ENCODE results near the gene PDCD6IP.

Gene PDCD6IP

DNA sequence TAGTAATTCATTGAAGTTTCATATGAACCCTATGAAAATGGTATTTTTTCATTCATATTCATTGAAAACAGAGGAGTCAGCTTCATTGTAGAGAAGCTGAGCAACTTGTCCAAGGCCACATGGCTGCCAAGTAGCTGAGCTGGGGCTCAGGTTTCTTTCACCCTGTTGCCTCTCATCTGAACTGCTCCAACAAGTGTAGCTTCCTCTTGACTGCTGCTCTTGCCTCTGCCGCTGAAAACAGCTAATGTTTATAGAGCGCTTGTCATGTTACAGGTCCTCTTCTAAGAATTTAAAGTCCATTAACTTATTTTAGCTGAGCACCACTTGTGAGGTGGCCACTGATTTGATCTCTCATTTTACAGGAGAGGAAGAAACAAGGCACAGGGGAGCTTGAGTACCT is 81.1 kb downstream of the PDCD6IP start:
- no peak overlapping the region for H3K9ac ChIP-seq (ENCODE audit: low read depth, low read length)
- 88% methylated on average over 2 of the region's 2 CpGs for WGBS
- no peaks in the 10 kb centered on the region for H3K36me3 ChIP-seq (ENCODE audit: insufficient read depth, low read length)
- no peak overlapping the region for H3K4me3 ChIP-seq (ENCODE audit: low read length)
- peaks cover 18% of the 10 kb centered on the region for H3K4me1 ChIP-seq (ENCODE audit: insufficient read depth, low read length)
- H3K27me3 ChIP-seq (ENCODE audit: insufficient read depth, low read length), result no peaks in the 10 kb centered on the region
- peak overlapping the region; percentile 63; the same call in 1 of the 2 replicates for H3K27ac ChIP-seq (ENCODE audit: low read depth, low read length)
- no peaks in the 10 kb centered on the region for H3K9me3 ChIP-seq (ENCODE audit: insufficient read depth, low read depth, low read length)

DNA sequence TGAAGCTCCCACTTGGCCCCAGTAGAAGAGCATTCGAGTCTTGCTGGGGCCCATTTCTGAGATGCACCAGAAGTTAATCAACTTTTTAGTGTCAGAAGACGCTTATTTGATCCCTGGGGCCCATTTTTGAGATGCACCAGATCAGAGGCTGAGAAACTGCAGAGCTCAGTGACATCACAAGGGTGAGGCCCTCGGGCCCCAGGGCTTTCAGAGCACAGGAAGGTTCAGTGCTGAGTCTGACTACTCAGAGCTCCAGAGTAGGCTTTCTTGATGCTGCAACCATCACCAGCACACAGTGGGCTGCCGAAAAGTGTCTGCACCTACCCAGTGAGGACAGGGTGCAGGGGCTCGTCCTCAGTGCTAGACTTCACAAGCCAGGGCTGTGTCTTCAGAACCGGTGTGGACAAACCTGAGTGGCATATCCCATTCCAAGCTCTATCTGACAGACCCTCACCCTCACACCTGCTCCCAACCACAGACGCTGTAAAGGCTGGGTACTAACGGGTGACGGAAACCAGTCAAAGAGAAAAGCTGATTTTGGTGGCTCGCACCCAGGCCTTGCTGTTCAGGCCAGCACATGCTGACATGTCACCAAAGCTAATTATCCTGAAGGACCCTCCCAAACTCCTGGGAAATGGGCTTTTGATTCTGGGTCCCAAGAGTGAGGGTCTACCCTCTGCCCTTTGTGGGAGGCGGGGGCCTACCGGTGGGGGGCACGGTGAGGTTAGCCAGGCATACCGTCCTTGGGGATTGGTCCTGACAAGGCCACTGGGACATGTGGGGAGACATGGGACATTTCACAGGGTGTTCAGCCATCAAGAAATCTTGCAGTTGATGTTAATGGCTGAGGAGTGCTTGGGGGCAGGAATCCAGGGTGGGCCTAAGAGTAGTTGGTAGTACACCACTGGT is 83.0 kb downstream of the PDCD6IP start:
- WGBS, result 93% methylated on average over 14 of the region's 14 CpGs
- H3K4me3 ChIP-seq (ENCODE audit: low read length), result no peak overlapping the region

DNA sequence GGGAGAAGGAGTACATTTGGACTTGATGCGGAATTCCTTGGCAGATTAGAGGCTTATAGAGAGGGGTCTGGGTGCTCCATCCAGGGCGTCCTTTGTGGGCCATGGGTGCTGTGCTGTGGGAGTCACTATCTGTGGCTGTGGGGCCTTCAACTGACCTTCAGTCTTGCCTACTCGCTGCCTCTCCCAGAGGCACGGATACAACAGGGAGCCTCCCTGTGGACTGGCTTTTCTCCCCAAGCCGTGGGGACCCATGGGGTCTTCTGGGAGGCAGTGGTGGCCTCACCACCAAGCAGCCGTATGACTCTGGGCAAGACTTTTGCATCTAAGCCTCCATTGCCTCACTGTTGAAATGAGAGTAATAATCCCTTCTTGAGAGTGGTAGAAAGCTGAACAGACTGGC is 83.9 kb downstream of the PDCD6IP start:
- Histone ChIP-seq H3K36me3 (ENCODE audit: insufficient read depth, low read length) (no peaks in the 10 kb centered on the region), H3K4me1 (ENCODE audit: insufficient read depth, low read length) (peaks cover 18% of the 10 kb centered on the region), H3K27me3 (ENCODE audit: insufficient read depth, low read length) (no peaks in the 10 kb centered on the region), H3K9me3 (ENCODE audit: insufficient read depth, low read depth, low read length) (no peaks in the 10 kb centered on the region), H3K27ac (ENCODE audit: low read depth, low read length) (no peak overlapping the region), H3K4me3 (ENCODE audit: low read length) (no peak overlapping the region), H3K9ac (ENCODE audit: low read depth, low read length) (no peak overlapping the region)
- WGBS, result 90% methylated on average over 6 of the region's 6 CpGs

More for the DNA sequence above, 83.0 kb downstream of the PDCD6IP start:
- H3K27ac ChIP-seq (ENCODE audit: low read depth, low read length), result no peak overlapping the region
- peaks cover 18% of the 10 kb centered on the region for H3K4me1 ChIP-seq (ENCODE audit: insufficient read depth, low read length)
- no peak overlapping the region for H3K9ac ChIP-seq (ENCODE audit: low read depth, low read length)
- no peaks in the 10 kb centered on the region for H3K36me3 ChIP-seq (ENCODE audit: insufficient read depth, low read length)
- H3K9me3 ChIP-seq (ENCODE audit: insufficient read depth, low read depth, low read length), result no peaks in the 10 kb centered on the region
- H3K27me3 ChIP-seq (ENCODE audit: insufficient read depth, low read length), result no peaks in the 10 kb centered on the region

DNA sequence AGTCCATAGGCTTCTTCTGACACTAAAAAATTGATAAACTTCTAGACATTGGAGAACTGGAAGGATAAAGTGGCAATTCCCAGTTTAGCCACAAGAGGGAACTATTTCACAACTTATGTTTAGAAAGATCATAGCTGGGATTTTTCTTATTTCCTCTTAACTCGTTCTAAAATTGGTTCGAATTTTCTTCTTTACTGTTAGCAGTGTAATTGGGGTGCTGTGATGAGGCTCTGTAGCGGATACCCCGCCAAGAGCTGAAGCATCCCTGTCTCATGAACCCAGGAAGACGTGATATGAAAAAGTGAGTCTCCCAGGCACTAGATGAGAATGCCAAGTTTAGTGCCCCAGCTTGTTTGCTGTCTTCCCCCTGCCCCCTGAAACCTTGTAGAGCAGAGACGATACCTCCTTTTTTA is 85.1 kb downstream of the PDCD6IP start:
- no peak overlapping the region for H3K9ac ChIP-seq (ENCODE audit: low read depth, low read length)

DNA sequence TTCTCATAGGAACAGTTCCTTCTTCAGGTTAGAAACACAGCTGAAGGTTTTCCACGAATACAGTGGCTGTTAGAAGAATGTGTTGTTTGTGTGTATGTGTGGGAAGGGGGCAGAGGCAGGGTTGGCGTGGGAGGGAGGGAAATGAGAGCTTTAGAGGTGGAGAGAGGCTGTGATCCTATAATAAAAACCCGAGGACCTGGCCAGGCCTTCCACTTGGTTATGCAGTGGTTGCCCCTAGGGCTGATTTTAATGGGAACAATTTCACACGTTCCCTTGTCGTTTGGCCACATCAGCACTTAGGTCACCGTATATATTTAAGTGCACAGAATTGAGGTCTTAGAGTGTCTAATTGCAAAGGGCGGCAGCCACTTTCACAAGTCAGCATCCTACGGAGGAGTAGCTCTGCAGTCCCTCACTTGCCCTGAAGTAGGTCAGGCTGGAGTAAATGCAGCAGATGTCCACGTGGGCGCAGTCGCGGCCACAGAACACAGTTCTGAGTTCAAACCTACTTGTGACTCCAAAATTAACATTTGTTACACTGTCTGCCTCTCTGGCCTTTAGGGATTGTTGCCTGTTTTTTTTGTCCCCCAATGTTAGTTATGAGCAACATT is 85.6 kb downstream of the PDCD6IP start:
- Histone ChIP-seq H3K9ac (ENCODE audit: low read depth, low read length) (no peak overlapping the region), H3K27me3 (ENCODE audit: insufficient read depth, low read length) (no peaks in the 10 kb centered on the region), H3K36me3 (ENCODE audit: insufficient read depth, low read length) (no peaks in the 10 kb centered on the region), H3K27ac (ENCODE audit: low read depth, low read length) (no peak overlapping the region), H3K4me1 (ENCODE audit: insufficient read depth, low read length) (peaks cover 18% of the 10 kb centered on the region), H3K4me3 (ENCODE audit: low read length) (no peak overlapping the region), H3K9me3 (ENCODE audit: insufficient read depth, low read depth, low read length) (no peaks in the 10 kb centered on the region)
- WGBS, result 88% methylated on average over 12 of the region's 12 CpGs

More for the DNA sequence above, 85.1 kb downstream of the PDCD6IP start:
- 28% methylated on average over 6 of the region's 6 CpGs for WGBS
- H3K4me1 ChIP-seq (ENCODE audit: insufficient read depth, low read length), result peaks cover 18% of the 10 kb centered on the region
- no peak overlapping the region for H3K4me3 ChIP-seq (ENCODE audit: low read length)
- no peaks in the 10 kb centered on the region for H3K9me3 ChIP-seq (ENCODE audit: insufficient read depth, low read depth, low read length)
- no peaks in the 10 kb centered on the region for H3K36me3 ChIP-seq (ENCODE audit: insufficient read depth, low read length)
- no peak overlapping the region for H3K27ac ChIP-seq (ENCODE audit: low read depth, low read length)
- H3K27me3 ChIP-seq (ENCODE audit: insufficient read depth, low read length), result no peaks in the 10 kb centered on the region

DNA sequence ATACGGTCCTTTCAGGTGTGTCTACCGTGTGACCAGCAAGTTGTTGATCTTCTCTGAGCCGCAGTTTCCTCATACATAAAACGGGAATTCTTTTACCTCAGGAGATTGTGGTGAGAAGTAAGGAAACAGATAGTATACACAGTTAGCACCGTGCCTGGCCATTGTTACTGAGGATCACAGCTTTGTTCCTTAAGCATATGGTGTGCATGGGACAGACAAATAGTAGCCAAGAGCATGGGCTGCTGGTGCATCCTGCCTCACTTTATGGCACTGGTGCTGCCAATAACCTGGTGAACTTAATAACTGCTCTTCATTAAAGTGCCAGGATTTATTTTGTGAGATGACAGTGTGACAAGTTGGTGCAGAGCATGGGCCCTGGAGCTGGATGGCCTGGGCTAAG is 86.3 kb downstream of the PDCD6IP start:
- H3K9me3 ChIP-seq (ENCODE audit: insufficient read depth, low read depth, low read length), result no peaks in the 10 kb centered on the region
- peaks cover 16% of the 10 kb centered on the region for H3K4me1 ChIP-seq (ENCODE audit: insufficient read depth, low read length)
- H3K4me3 ChIP-seq (ENCODE audit: low read length), result no peak overlapping the region
- no peaks in the 10 kb centered on the region for H3K36me3 ChIP-seq (ENCODE audit: insufficient read depth, low read length)
- no peak overlapping the region for H3K27ac ChIP-seq (ENCODE audit: low read depth, low read length)
- no peaks in the 10 kb centered on the region for H3K27me3 ChIP-seq (ENCODE audit: insufficient read depth, low read length)
- no peak overlapping the region for H3K9ac ChIP-seq (ENCODE audit: low read depth, low read length)
- 93% methylated on average over 5 of the region's 5 CpGs for WGBS

DNA sequence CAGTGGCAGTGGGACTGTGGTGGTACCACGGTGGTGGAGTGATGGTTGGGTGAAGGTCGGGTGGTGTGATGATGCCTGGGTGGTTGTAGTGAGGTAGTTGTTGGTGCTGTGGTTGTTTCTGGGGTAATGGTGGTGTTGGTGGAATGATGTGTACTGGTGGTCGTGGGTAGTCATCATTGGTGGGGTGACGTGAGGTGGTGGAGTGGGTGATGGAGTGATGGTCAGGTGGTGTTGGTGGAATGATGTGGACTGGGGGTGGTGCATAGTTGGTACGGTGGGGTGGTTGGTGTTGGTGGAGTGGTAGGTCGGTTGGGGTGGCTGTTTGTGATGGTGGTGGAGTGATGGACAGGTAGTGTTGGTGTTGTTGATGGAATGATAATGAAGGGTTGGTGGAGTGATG is 87.1 kb downstream of the PDCD6IP start:
- Histone ChIP-seq H3K9ac (ENCODE audit: low read depth, low read length) (no peak overlapping the region), H3K4me1 (ENCODE audit: insufficient read depth, low read length) (peaks cover 9% of the 10 kb centered on the region), H3K27ac (ENCODE audit: low read depth, low read length) (no peak overlapping the region), H3K27me3 (ENCODE audit: insufficient read depth, low read length) (no peaks in the 10 kb centered on the region), H3K9me3 (ENCODE audit: insufficient read depth, low read depth, low read length) (no peaks in the 10 kb centered on the region), H3K4me3 (ENCODE audit: low read length) (no peak overlapping the region), H3K36me3 (ENCODE audit: insufficient read depth, low read length) (no peaks in the 10 kb centered on the region)
- 76% methylated on average over 6 of the region's 6 CpGs for WGBS

DNA sequence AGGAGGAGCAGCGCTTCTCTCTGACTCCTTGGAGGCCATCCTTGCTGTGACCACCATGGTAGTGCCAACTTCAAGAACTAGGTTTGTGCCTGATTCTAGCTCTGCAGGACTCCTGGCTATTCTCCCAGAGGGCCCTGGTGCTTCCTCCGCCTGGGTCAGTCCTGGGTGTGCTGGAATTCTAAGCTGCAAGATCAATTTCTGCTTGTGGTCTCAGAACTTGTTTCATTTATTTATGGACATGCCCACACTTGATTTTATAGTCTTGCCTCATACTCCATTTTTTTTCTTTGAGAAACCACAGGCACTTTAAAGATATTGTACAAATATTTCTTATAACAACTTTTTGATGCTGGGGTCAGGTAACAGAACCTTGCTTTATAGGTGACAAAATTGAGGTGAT is 87.6 kb downstream of the PDCD6IP start:
- H3K9ac ChIP-seq (ENCODE audit: low read depth, low read length), result no peak overlapping the region
- H3K27me3 ChIP-seq (ENCODE audit: insufficient read depth, low read length), result no peaks in the 10 kb centered on the region
- H3K36me3 ChIP-seq (ENCODE audit: insufficient read depth, low read length), result no peaks in the 10 kb centered on the region
- no peak overlapping the region for H3K4me3 ChIP-seq (ENCODE audit: low read length)
- H3K4me1 ChIP-seq (ENCODE audit: insufficient read depth, low read length), result peaks cover 8% of the 10 kb centered on the region; the same call in 1 of the 2 replicates
- H3K27ac ChIP-seq (ENCODE audit: low read depth, low read length), result no peak overlapping the region
- no peaks in the 10 kb centered on the region for H3K9me3 ChIP-seq (ENCODE audit: insufficient read depth, low read depth, low read length)
- 99% methylated on average over 2 of the region's 2 CpGs for WGBS

DNA sequence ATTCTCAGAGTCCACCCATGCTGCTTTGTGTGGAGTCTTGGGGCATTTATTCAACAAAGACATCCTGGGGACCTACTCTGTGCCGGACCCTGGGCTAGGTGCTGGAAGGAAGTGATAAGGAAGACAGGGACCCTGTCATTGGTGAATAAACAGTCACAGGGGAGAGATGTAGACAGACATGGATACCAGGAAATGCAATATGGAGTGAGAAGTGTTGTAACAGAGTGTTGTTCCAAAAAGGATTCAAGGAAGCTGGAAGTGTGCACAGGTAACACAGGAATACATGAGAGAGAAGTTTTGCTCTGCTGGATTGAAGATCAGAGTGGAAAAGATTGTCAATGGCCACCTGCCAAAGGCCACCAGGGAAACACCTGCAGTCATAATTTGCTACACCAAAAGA is 89.0 kb downstream of the PDCD6IP start:
- Histone ChIP-seq H3K27me3 (ENCODE audit: insufficient read depth, low read length) (no peaks in the 10 kb centered on the region), H3K27ac (ENCODE audit: low read depth, low read length) (no peak overlapping the region), H3K9ac (ENCODE audit: low read depth, low read length) (no peak overlapping the region), H3K4me3 (ENCODE audit: low read length) (no peak overlapping the region), H3K4me1 (ENCODE audit: insufficient read depth, low read length) (peaks cover 8% of the 10 kb centered on the region; the same call in 1 of the 2 replicates), H3K9me3 (ENCODE audit: insufficient read depth, low read depth, low read length) (no peaks in the 10 kb centered on the region), H3K36me3 (ENCODE audit: insufficient read depth, low read length) (no peaks in the 10 kb centered on the region)
- WGBS, result 96% methylated on average over 1 of the region's 1 CpG

DNA sequence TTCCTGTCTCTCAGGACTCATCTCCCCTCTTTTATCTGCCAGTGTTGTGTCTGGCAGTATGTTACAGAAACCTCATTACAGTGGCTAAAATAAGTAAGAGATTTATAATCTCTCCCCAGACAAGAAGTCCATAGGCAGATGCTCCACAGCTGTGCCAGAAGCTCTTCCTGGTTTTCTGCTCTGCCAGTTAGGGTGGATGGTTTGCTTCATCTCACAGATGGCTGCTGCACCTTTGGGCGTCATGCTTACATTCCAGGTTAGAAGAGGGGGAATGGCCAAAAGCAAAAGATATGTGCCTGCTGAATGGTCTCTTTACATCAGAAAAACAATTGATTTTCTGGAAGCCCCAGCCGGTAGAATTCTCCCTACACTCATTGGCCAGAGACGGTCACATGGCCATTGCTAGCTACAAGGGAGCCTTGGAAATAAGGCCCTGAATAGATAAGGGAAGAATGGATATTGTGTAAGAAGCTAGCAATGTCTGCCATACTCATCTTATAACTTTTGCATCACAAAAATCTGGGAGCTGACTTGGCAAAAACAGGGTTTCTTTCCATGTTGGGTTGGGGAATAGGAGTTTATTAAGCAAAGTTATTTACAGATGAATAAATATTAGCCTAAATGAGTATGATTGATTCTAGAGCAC is 91.1 kb downstream of the PDCD6IP start:
- Histone ChIP-seq H3K27ac (ENCODE audit: low read depth, low read length) (no peak overlapping the region), H3K36me3 (ENCODE audit: insufficient read depth, low read length) (no peaks in the 10 kb centered on the region), H3K4me1 (ENCODE audit: insufficient read depth, low read length) (0 out of 2 replicates have a peak, but pooled peaks cover 4% of the 10 kb centered on the region), H3K9me3 (ENCODE audit: insufficient read depth, low read depth, low read length) (no peaks in the 10 kb centered on the region), H3K27me3 (ENCODE audit: insufficient read depth, low read length) (no peaks in the 10 kb centered on the region), H3K9ac (ENCODE audit: low read depth, low read length) (no peak overlapping the region), H3K4me3 (ENCODE audit: low read length) (no peak overlapping the region)
- 90% methylated on average over 3 of the region's 3 CpGs for WGBS

DNA sequence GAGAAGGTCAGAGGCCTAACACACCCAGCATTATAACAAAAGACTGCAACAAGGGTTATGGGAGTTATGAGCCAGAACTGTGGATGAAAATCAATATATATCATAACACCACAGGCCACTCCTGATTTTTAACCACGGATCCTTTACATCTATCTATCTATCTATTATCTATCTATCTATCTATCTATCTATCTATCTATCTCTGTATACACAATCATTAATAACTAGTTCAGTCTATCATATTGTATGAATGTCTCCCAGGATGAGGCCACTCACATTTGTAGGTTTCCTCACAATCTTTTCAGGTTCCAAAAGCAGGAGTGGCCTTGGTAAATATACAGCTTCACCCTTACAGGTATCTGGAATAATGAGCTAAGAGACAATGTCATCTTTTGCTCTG is 94.2 kb downstream of the PDCD6IP start:
- Histone ChIP-seq H3K9me3 (ENCODE audit: insufficient read depth, low read depth, low read length) (no peaks in the 10 kb centered on the region), H3K27ac (ENCODE audit: low read depth, low read length) (no peak overlapping the region), H3K4me3 (ENCODE audit: low read length) (no peak overlapping the region), H3K27me3 (ENCODE audit: insufficient read depth, low read length) (no peaks in the 10 kb centered on the region), H3K4me1 (ENCODE audit: insufficient read depth, low read length) (0 out of 2 replicates have a peak, but pooled peaks cover 4% of the 10 kb centered on the region), H3K36me3 (ENCODE audit: insufficient read depth, low read length) (no peaks in the 10 kb centered on the region), H3K9ac (ENCODE audit: low read depth, low read length) (no peak overlapping the region)
- 88% methylated on average over 1 of the region's 1 CpG for WGBS

Data from HUES64 (cell line).